Endometrial microvascular endothelial cells (primary cell): ENCODE measurements around the gene C15orf62. TPM values are rescaled to one million over a fixed set of nuclear protein-coding genes. Genes with fewer than 3 reads are reported as not detected.

Source experiments
- in situ Hi-C: cut with HindIII; loops from 2 replicates; pipeline ENCODE4 v1.10.0; 2017; ENCODE audit warnings: low sequenced_read_pairs, low pct_unique_long_range_greater_than_20kb; ENCODE audit errors: inconsistent ontology term
- total RNA-seq: library from RNA; depleted of rRNA; stranded (reverse); fragments of >200 nt; gene quantifications from one replicate; pipeline ENCODE4 v1.2.3, GENCODE V29; 2015; ENCODE audit errors: inconsistent ontology term

The C15orf62 gene
- total RNA-seq, 1 donor from 2014 or later = not detected

GRCh38 chr15:40775007-40775406, 5.2 kb downstream of the C15orf62 start:
- in situ Hi-C loops = no loop called here

GRCh38 chr15:40775740-40776536, 6.2 kb downstream of the C15orf62 start:
- in situ Hi-C loops = no loop called here

DNA sequence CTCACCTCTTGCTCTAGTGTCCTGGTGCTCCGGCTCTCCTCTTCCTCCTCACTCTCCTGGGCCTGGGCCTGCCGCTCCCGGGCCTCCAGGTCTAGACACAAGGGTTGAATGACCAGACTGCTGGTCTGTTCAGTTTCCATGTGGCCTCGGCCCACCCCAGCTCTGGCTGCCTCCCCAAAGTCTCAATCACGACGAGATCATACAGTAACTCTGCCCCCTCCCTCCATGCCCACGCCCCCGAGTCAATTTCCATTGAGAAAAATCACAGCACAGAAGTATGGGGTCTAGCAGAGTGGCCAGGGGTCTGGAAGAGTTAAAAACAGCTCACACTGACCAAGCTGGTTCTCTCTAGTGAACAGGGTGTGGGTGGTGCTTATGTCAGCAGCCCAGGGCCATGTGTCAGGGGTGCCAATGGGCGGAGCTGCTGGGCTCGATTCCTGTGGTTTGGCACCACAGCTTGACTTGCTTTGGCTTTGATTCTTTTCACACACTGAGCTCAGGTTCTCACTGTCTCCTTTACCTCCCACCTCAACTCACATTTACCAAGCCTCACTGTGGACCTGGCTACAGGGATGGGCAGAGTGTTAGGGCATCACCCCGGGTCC, 6.9 kb downstream of the C15orf62 start:
- in situ Hi-C loops = no loop called here

DNA sequence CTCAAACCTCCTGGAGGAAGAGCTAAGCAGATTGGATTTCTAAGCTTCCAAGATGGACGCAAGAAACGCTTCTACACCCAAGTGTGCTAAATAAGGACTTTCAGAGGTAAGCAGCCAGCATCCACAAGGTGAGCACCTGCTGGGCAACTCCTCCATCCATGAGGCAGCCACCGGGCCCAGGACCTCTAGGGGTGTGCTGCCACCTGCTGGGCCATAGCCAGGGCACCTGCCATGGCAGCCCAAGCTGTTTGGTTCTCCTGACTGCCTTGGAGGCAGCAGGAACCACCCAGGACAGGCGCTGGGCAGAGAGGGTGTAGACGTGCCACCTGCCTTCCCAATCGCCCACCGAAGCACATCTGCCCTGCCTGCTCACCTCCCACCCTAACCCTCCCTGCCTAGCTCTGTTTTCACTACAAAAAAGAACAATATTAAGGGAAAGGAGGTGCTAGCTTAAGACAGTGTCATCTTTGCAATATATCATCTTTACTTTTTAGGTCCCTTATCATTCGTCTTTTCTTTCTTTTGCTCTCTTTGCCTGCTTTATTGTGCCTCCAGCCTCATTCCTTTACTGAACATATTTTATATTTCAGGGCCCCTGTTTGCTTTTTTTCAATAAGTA, 12.9 kb downstream of the C15orf62 start:
- in situ Hi-C loops = no loop called here

DNA sequence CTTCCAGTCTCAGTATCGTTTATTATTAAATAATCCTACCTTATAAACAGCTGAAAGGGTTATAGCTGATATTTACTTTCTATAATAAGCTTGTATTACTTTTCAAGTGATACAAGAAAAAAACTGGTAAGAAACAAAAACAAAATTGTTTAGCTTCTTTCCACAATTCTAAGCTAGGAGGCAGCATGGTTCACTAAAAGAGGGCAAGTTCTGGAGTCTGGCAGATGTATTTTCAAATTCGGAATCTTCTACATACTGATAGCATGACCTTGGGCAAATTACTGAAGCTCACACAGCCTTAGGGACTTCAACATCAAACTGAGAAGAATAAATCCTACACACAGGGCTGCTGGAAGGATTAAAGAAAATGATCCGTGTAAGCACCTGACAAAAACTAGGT, 15.4 kb downstream of the C15orf62 start:
- in situ Hi-C loops = no loop called here

DNA sequence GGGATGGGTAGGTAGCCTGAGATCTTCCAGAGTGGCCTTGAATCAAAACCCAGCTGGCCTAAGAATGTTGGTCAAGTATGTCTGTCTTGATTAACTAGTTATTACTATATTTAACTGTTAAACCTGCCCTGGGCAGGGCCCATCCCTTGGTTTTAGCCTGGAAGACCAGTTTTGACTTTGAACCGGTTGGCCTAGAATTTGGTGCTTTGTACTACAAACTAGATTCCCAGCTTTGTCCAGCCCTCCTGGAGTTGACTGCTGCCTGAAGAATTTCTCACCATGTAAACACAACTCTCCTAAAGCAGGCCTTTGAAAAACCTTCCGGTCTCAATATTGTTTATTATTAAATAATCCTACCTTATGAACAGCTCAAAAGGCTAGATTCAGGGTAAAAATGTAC, 16.0 kb downstream of the C15orf62 start:
- in situ Hi-C loops = no loop called here

- in situ Hi-C loops = no loop called here
Measured at GRCh38 chr15:40787344-40787841, 17.6 kb downstream of the C15orf62 start.

DNA sequence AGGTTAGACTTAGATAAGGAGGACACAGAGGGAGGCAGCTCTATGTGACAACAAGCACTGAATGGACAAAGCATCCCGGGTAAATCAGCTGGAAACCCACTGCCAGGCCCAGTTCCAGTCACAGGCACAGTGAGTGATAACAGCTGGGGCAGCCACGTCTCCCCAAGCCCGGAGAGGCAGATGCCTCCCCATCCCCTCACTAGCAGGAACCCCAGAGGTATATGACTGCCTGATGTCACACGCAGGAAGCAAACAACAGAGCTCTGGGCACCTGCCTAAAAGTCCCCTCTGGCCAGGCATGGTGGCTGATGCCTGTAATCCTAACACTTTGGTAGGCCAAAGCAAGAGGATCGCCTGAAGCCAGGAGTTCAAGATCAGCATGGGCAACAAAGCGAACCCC, 18.2 kb downstream of the C15orf62 start:
- in situ Hi-C loops = no loop called here

DNA sequence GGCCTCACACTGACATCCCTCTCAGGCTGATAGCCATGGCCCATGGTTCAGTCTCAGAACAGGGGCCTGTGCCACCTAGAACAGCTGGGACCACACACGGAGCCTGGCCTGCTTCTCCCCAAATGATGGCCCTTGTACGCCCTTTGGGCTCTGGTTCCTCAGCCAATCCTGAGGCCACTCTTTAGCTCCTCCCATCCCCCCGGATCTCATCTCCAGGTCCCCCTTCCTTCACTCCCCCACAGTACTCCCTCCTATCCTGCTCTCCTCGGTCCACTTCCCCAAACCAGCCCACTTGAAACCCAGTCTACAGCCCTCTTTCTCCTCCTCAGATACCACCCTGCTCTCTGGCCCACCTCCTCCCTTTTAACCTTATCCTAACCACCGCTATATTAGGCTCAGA, 19.3 kb downstream of the C15orf62 start:
- in situ Hi-C loops = no loop called here

- in situ Hi-C loops = no loop called here
Measured at GRCh38 chr15:40789999-40790398, 20.2 kb downstream of the C15orf62 start.

- in situ Hi-C loops = no loop called here
Measured at GRCh38 chr15:40790718-40791117, 20.9 kb downstream of the C15orf62 start.

GRCh38 chr15:40792394-40792793, 22.6 kb downstream of the C15orf62 start:
- in situ Hi-C loops = no loop called here

DNA sequence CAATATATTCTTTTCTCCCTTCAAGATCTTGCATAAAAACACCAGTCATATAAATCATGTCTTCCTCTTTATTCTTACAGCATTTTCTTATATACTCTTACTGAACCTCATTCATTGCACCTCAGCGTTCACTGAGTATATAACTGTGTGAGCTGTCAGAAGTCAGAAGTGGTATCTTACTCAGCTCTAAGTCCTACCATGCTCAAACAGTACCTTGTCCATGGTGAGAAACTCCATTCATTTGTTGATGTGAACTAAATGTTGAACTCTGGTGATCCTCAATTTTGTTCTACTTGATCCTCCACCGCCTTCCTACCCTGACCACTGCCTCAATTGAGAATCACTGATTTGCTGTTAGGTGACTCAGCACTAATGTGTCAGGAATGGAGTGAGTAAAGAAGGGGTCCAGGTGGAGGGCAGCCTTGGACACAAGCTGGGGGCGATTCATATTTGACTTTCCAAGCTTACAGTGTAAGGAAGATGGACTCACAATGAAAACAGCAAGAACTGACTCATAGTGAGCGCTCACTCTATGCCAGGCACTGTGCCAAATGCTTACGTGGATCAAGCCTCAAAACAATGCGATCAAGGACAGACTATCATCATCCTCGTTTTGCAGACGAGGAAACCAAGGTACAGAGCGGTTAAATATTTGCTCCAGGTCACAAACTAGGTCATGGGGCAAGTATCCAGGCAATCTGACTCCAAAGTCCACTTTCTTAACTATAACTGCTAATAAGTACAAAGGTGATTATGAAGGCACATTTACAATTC, 23.6 kb downstream of the C15orf62 start:
- in situ Hi-C loops = no loop called here

DNA sequence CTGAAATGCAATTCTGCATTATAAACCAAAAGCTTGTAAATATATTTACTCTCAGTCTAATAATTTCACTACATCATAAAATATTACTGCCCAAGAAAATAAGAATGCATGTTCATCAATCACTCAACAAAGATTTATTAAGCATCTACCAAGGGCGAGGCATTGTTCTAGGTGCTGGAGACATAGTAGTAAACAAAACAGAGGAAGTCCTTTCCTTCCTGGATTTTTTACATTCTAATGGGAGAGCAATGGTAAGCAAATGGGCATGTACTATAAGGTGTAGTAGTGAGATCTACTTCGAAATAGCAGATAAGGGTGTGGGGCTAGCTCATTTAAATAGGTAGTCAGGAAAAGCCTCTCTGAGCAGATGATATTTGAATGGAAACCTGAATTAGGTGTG, 26.3 kb downstream of the C15orf62 start:
- in situ Hi-C loops = no loop called here

DNA sequence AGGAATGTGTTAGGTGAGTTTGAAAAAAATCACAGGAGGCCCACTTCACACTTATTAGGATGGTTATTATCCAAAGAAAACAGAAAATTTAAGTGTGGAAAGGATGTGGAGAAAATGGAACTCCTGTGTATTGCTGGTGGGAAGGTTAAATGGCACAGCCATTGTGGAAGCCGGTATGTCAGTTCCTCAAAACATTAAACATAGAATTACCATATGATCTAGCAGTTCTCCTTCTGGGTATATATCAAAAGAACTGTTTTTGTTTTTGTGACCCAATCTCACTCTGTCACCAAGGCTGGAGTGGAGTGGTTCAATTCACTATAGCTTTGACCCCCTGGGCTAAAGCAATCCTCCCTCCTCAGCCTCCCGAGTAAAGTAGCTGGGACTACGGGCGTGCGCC, 26.7 kb downstream of the C15orf62 start:
- in situ Hi-C loops = no loop called here

DNA sequence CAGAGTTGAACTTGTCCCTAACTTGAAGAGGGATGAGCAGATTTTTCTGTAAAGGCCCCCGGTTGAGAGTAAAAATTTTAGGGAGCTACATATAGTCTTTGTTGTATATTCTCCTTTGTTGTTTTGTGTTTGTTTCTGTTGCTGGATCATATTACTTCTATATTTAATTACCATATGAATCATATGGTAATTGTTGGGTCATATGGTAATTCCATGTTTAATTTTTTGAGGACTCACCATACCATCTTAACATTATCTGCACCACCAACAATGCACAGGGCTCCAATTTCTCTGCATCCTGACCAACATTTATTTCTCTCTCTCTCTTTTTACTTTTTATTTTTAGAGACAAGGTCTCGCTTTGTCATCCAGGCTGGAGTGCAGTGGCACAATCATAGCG, 29.7 kb downstream of the C15orf62 start:
- in situ Hi-C loops = no loop called here

DNA sequence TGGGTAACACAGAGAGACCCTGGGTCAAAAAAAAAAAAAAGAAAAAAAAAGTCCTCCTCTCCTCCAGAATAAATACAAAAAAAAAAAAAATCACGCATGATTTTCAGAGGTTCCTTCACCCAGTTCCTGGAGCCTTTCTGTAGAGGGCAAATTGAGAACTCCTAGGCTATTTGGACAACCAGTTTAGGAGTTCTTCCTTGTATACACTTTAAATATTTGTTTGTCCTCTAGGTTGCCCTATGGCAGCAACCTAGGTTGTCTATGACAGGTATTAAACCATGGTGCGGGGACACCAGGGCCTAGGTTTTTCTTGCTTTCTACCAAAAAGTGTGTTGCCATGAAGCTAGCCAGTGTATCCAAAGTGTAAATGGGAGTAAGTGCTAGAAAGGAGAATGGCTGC, 33.3 kb downstream of the C15orf62 start:
- in situ Hi-C loops = no loop called here

DNA sequence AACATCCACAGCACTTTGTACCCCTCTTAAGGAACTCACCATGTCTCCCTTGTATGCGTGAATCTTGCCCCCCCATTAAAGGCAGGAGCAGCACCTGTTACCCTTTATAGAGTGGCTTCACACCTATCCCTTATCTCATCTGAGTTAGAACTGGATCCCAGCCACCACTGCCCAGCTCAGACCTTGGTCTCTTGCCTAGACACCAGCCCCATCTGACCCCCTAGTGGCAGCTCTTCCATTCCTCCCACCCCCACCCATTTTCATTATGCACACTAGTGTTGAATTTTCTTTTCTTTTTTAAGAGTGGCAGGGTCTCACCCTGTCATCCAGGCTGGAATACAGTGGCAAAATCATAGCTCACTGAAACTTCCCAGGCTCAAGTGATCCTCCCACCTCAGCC, 33.9 kb downstream of the C15orf62 start:
- in situ Hi-C loops = no loop called here

- in situ Hi-C loops = no loop called here
Measured at GRCh38 chr15:40806672-40807027, 36.9 kb downstream of the C15orf62 start.
